Liver (tissue), 9 donors: ENCODE results near the gene ABCA9. TPM values are rescaled to one million over a fixed set of nuclear protein-coding genes. Genes with fewer than 3 reads are reported as not detected.

ENCODE experiments used
- DNase-seq: peaks from one replicate; pipeline ENCODE4 v3.0.0-alpha.2; 2017; ENCODE audit warnings: low spot score
- H3K27ac ChIP-seq, 2 donors: one replicate each; pipeline ENCODE4 v1.7.0; 2013; ENCODE audit warnings: inconsistent platforms in 2 of 2, low read length in 2 of 2, control low read depth in 1 of 2, low read depth in 1 of 2, mild to moderate bottlenecking in 1 of 2
- H3K27me3 ChIP-seq, 4 donors: one replicate each; pipeline versions ENCODE4 v1.6.1 to v1.7.0; 2013; ENCODE audit warnings: low read length in 3 of 4, inconsistent platforms in 1 of 4, mild to moderate bottlenecking in 1 of 4, moderate library complexity in 1 of 4; ENCODE audit not compliant: control insufficient read depth in 4 of 4, insufficient read depth in 4 of 4
- H3K36me3 ChIP-seq, 4 donors: one replicate each; pipeline versions ENCODE4 v1.6.1 to v1.7.0; 2013; ENCODE audit warnings: low read length in 3 of 4, mild to moderate bottlenecking in 3 of 4, low read depth in 1 of 4, moderate library complexity in 1 of 4; ENCODE audit not compliant: control insufficient read depth in 4 of 4, insufficient read depth in 3 of 4
- H3K4me1 ChIP-seq, 4 donors: one replicate each; pipeline versions ENCODE4 v1.6.1 to v1.7.0; 2013; ENCODE audit warnings: low read length in 3 of 4, mild to moderate bottlenecking in 3 of 4, moderate library complexity in 1 of 4; ENCODE audit not compliant: control insufficient read depth in 4 of 4, insufficient read depth in 4 of 4
- H3K4me3 ChIP-seq, 3 donors: one replicate each; pipeline versions ENCODE4 v1.6.1 to v1.7.0; 2013; ENCODE audit warnings: low read length in 3 of 3, control low read depth in 1 of 3, low read depth in 1 of 3, mild to moderate bottlenecking in 1 of 3
- H3K9ac ChIP-seq, 2 donors: one replicate each; pipeline ENCODE4 v1.7.0; 2013; ENCODE audit warnings: low read length in 2 of 2, mild to moderate bottlenecking in 2 of 2, moderate library complexity in 2 of 2, control low read depth in 1 of 2, low read depth in 1 of 2
- H3K9me3 ChIP-seq, 4 donors: one replicate each; pipeline versions ENCODE4 v1.6.1 to v1.7.0; 2013; ENCODE audit warnings: low read length in 3 of 4; ENCODE audit not compliant: control insufficient read depth in 4 of 4
- EGR1 ChIP-seq, 2 donors: IDR thresholded peaks; 2 replicates each; pipeline ENCODE4 v1.6.1; 2016 to 2018; ENCODE audit warnings: antibody characterized with exemption in 2 of 2, low read depth in 2 of 2
- FOXA1 ChIP-seq: IDR thresholded peaks from 2 replicates; pipeline ENCODE4 v1.6.1; 2016; ENCODE audit warnings: antibody characterized with exemption
- GABPA ChIP-seq, 2 donors: IDR thresholded peaks in 1 of 2; conservative IDR thresholded peaks in 1 of 2; 2 replicates each; pipeline ENCODE4 v1.6.1; 2016; ENCODE audit warnings: antibody characterized with exemption in 2 of 2, mild to moderate bottlenecking in 1 of 2, moderate library complexity in 1 of 2
- HNF4A ChIP-seq, 2 donors: conservative IDR thresholded peaks; 2 replicates each; pipeline ENCODE4 v1.6.1; 2016; ENCODE audit warnings: antibody characterized with exemption in 2 of 2, mild to moderate bottlenecking in 2 of 2
- HNF4G ChIP-seq: IDR thresholded peaks from 2 replicates; pipeline ENCODE4 v1.6.1; 2016; ENCODE audit warnings: antibody characterized with exemption
- JUND ChIP-seq, 2 donors: IDR thresholded peaks; 2 replicates each; pipeline ENCODE4 v1.6.1; 2016; ENCODE audit warnings: antibody characterized with exemption in 2 of 2
- RAD21 ChIP-seq, 2 donors: IDR thresholded peaks; 2 replicates each; pipeline ENCODE4 v1.6.1; 2016; ENCODE audit warnings: antibody characterized with exemption in 2 of 2, mild to moderate bottlenecking in 2 of 2
- RXRA ChIP-seq, 2 donors: IDR thresholded peaks; 2 replicates each; pipeline ENCODE4 v1.6.1; 2017 to 2018; ENCODE audit warnings: antibody characterized with exemption in 2 of 2, mild to moderate bottlenecking in 1 of 2
- SP1 ChIP-seq: IDR thresholded peaks from 2 replicates; pipeline ENCODE4 v1.6.1; 2018; ENCODE audit warnings: antibody characterized with exemption, mild to moderate bottlenecking
- TAF1 ChIP-seq: conservative IDR thresholded peaks from 2 replicates; pipeline ENCODE4 v1.6.1; 2016; ENCODE audit warnings: antibody characterized with exemption, mild to moderate bottlenecking
- YY1 ChIP-seq: IDR thresholded peaks from 2 replicates; pipeline ENCODE4 v1.6.1; 2016; ENCODE audit warnings: antibody characterized with exemption, mild to moderate bottlenecking
- ZBTB33 ChIP-seq: IDR thresholded peaks from 2 replicates; pipeline ENCODE4 v1.6.1; 2016; ENCODE audit warnings: antibody characterized with exemption
- WGBS: extraction: QIAGEN DNeasy Blood & Tissue Kit; methylation state at CpG from one replicate; pipeline ENCODE4 v1.1.7; 2013; 5-methylcytosine and 5-hydroxymethylcytosine counted together
- polyA plus RNA-seq, 2 donors: library from polyadenylated mRNA; stranded (reverse) in 1 of 2; unstranded in 1 of 2; fragments of 200-250 nt in 1 of 2; fragments of >200 nt in 1 of 2; fragmentation: Nextera tagmentation in 1 of 2; extraction: Ambion mirVana in 1 of 2; gene quantifications; one replicate each; pipeline versions ENCODE4 v1.2.1 to v1.2.3, GENCODE V29; 2013 to 2015
- total RNA-seq, 2 donors: library from RNA; depleted of rRNA; stranded (reverse); fragments of >200 nt; gene quantifications; one replicate each; pipeline ENCODE4 v1.2.3, GENCODE V29; 2014
- TF ChIP-seq, protein P1 (sequence below): IDR thresholded peaks from 2 replicates; pipeline ENCODE4 v1.6.1; 2016; ENCODE audit warnings: antibody characterized with exemption, mild to moderate bottlenecking
- TF ChIP-seq, protein P2 (sequence below): IDR thresholded peaks from 2 replicates; pipeline ENCODE4 v1.6.1; 2016; ENCODE audit warnings: antibody characterized with exemption
- donor health status: healthy.
- donor health status: healthy.
- donor health status: healthy.
- donor health status: healthy.
- donor health status: healthy.

ABCA9 gene
- total and polyA plus RNA-seq, 4 donors, result 1.4 to 18.9 (median 5.9) TPM

DNA sequence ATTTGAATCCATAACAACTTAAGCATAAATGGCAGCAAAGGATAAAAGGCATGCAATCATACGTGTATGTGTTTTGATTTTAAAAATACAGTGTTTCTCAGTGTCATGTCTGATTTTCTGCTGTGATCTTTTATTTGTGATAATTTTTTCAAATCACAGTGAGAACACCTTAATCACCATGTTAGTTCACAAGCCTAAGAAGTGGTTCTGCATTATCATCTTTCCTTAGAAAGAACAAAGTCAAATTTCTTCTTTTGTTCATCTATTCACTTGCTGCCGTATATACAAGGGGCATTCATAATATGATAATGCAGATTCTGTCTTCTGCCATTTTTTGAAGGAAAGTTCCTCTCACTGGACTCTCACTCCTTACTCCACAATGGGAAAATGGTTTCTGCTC is 33.3 kb upstream of the ABCA9 start:
- H3K4me3 ChIP-seq, result no peak overlapping the region
- H3K36me3 ChIP-seq, result peaks cover 8 to 50% (median 36%) of the 10 kb centered on the region in 4 donors
- TF ChIP-seq, protein P1, sequence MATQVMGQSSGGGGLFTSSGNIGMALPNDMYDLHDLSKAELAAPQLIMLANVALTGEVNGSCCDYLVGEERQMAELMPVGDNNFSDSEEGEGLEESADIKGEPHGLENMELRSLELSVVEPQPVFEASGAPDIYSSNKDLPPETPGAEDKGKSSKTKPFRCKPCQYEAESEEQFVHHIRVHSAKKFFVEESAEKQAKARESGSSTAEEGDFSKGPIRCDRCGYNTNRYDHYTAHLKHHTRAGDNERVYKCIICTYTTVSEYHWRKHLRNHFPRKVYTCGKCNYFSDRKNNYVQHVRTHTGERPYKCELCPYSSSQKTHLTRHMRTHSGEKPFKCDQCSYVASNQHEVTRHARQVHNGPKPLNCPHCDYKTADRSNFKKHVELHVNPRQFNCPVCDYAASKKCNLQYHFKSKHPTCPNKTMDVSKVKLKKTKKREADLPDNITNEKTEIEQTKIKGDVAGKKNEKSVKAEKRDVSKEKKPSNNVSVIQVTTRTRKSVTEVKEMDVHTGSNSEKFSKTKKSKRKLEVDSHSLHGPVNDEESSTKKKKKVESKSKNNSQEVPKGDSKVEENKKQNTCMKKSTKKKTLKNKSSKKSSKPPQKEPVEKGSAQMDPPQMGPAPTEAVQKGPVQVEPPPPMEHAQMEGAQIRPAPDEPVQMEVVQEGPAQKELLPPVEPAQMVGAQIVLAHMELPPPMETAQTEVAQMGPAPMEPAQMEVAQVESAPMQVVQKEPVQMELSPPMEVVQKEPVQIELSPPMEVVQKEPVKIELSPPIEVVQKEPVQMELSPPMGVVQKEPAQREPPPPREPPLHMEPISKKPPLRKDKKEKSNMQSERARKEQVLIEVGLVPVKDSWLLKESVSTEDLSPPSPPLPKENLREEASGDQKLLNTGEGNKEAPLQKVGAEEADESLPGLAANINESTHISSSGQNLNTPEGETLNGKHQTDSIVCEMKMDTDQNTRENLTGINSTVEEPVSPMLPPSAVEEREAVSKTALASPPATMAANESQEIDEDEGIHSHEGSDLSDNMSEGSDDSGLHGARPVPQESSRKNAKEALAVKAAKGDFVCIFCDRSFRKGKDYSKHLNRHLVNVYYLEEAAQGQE, result no peak
- no peak for TF ChIP-seq HNF4A (conservative IDR thresholded peaks at IDR 0.05)
- TF ChIP-seq SP1, result no peak
- no peak for TF ChIP-seq YY1
- no peak for TF ChIP-seq RXRA (IDR thresholded peaks at IDR 0.05)
- TF ChIP-seq EGR1 (IDR thresholded peaks at IDR 0.05; ENCODE audit: low read depth in 2 of 2), result no peak
- no peak for TF ChIP-seq FOXA1
- TF ChIP-seq HNF4G, result no peak
- TF ChIP-seq GABPA (IDR thresholded peaks at IDR 0.05 in 1 of 2, conservative IDR thresholded peaks at IDR 0.05 in 1 of 2), result no peak
- TF ChIP-seq, protein P2, sequence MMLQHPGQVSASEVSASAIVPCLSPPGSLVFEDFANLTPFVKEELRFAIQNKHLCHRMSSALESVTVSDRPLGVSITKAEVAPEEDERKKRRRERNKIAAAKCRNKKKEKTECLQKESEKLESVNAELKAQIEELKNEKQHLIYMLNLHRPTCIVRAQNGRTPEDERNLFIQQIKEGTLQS, result no peak
- TF ChIP-seq ZBTB33, result no peak
- TF ChIP-seq TAF1, result no peak
- no peak for TF ChIP-seq RAD21 (IDR thresholded peaks at IDR 0.05)
- no peak for TF ChIP-seq JUND (IDR thresholded peaks at IDR 0.05)
- no peaks in the 10 kb centered on the region for H3K9me3 ChIP-seq
- WGBS, result 94% methylated on average over 2 of the region's 2 CpGs
- H3K27ac ChIP-seq, result no peak overlapping the region
- H3K4me1 ChIP-seq, result no peaks in the 10 kb centered on the region
- DNase-seq, result no peak
- no peaks in the 10 kb centered on the region for H3K27me3 ChIP-seq
- no peak overlapping the region for H3K9ac ChIP-seq

- H3K4me1 ChIP-seq, result no peaks in the 10 kb centered on the region
- no peaks in the 10 kb centered on the region for H3K27me3 ChIP-seq
- peaks cover 11 to 55% (median 33%) of the 10 kb centered on the region in 4 donors for H3K36me3 ChIP-seq
- WGBS, result 60% methylated on average over 8 of the region's 8 CpGs
- no peak overlapping the region for H3K27ac ChIP-seq
- no peak for DNase-seq
- no peaks in the 10 kb centered on the region for H3K9me3 ChIP-seq
- TF ChIP-seq, protein P1, result no peak
- peak in 1 of 2 donors; percentile 9 for TF ChIP-seq RAD21 (IDR thresholded peaks at IDR 0.05)
- no peak overlapping the region for H3K9ac ChIP-seq
- no peak overlapping the region for H3K4me3 ChIP-seq
Observed at GRCh38 chr17:69093279-69093789, 32.6 kb upstream of the ABCA9 start.
